Endothelial cell of umbilical vein (primary cell): ENCODE measurements around the gene TPST1. TPM values are rescaled to one million over a fixed set of nuclear protein-coding genes. Genes with fewer than 3 reads are reported as not detected.

Experiments
- BruUV-seq: library from RNA; stranded (reverse); fragments of 400-500 nt; replicated peaks from 2 replicates; lab custom pipeline; 2021; lab: Mats Ljungman, UMichigan
- CTCF ChIA-PET: fragments of 300-600, 350-600 bp; sonication (Branson Sonifier 250); formaldehyde crosslinking; loops from one replicate; lab custom pipeline; 2021; ENCODE audit warnings: antibody characterized with exemption, inconsistent platforms; lab: Charles Lee
- POLR2A ChIA-PET: fragments of 300-600, 350-600 bp; sonication (Branson Sonifier 250); formaldehyde crosslinking; loops from one replicate; lab custom pipeline; 2021; ENCODE audit warnings: antibody characterized with exemption, inconsistent platforms; lab: Charles Lee
- DNase-seq: peaks from one replicate; pipeline ENCODE4 v3.0.0-alpha.2; 2011; ENCODE audit warnings: low read depth, low spot score
- FAIRE-seq: peaks from 2 replicates; lab custom pipeline; 2011; peaks lifted over from hg19 to GRCh38; lab: Jason Lieb, UNC
- H2AFZ ChIP-seq: 2 replicates; pipeline ENCODE4 v1.6.0; 2012; ENCODE audit warnings: low read depth, low read length, control low read depth, inconsistent platforms
- H3K27ac ChIP-seq: 2 replicates; pipeline ENCODE4 v1.5.1; 2011; ENCODE audit warnings: low read depth, mild to moderate bottlenecking, control low read depth, low read length, moderate library complexity; ENCODE audit not compliant: insufficient read depth
- H3K27me3 ChIP-seq, 2 experiments: 2 replicates each; pipeline versions ENCODE4 v1.6.0 to v1.6.1; 2011; ENCODE audit warnings: low read length in 2 of 2, mixed read lengths in 1 of 2; ENCODE audit not compliant: control insufficient read depth in 2 of 2, insufficient read depth in 2 of 2
- H3K36me3 ChIP-seq, 2 experiments: 2 replicates in 1 of 2; 3 replicates in 1 of 2; pipeline ENCODE4 v1.5.1; 2011; ENCODE audit warnings: low read length in 2 of 2, mild to moderate bottlenecking in 1 of 2, moderate library complexity in 1 of 2; ENCODE audit not compliant: control insufficient read depth in 2 of 2, insufficient read depth in 2 of 2; ENCODE audit errors: extremely low read depth in 1 of 2
- H3K4me1 ChIP-seq: 3 replicates; pipeline ENCODE4 v1.5.1; 2011; ENCODE audit warnings: mild to moderate bottlenecking, low read length; ENCODE audit not compliant: control insufficient read depth, insufficient read depth; ENCODE audit errors: extremely low read depth
- H3K4me2 ChIP-seq: 2 replicates; pipeline ENCODE4 v1.6.1; 2011; ENCODE audit warnings: low read length, control low read depth, mixed read lengths; ENCODE audit not compliant: insufficient read depth
- H3K4me3 ChIP-seq, 3 experiments: fragments of 200-600 bp in 1 of 3; sonication (generic), shearing (Covaris generic) in 1 of 3; replicated peaks in 1 of 3; 2 replicates each; pipeline ENCODE4 v1.5.1; 2011 to 2016; ENCODE audit warnings: control low read depth in 3 of 3, low read length in 3 of 3, mild to moderate bottlenecking in 2 of 3, inconsistent platforms in 1 of 3, low read depth in 1 of 3, moderate library complexity in 1 of 3; ENCODE audit not compliant: insufficient read depth in 1 of 3
- H3K79me2 ChIP-seq: 2 replicates; pipeline ENCODE4 v1.6.0; 2012; ENCODE audit warnings: low read length, inconsistent platforms; ENCODE audit not compliant: control insufficient read depth, insufficient read depth
- H3K9ac ChIP-seq: replicated peaks from 2 replicates; pipeline ENCODE3; 2011; ENCODE audit warnings: low read length, control low read depth; ENCODE audit not compliant: insufficient read depth; ENCODE audit errors: extremely low read depth
- H3K9me1 ChIP-seq: replicated peaks from 3 replicates; pipeline ENCODE4 v1.6.0; 2011; ENCODE audit warnings: mild to moderate bottlenecking, low read length; ENCODE audit not compliant: control insufficient read depth, insufficient read depth; ENCODE audit errors: extremely low read depth
- H3K9me3 ChIP-seq: replicated peaks from 2 replicates; pipeline ENCODE4 v1.5.1; 2012; ENCODE audit warnings: low read length, inconsistent platforms; ENCODE audit not compliant: control insufficient read depth, insufficient read depth
- H4K20me1 ChIP-seq: replicated peaks from 2 replicates; pipeline ENCODE3; 2011; ENCODE audit warnings: mild to moderate bottlenecking, low read length; ENCODE audit not compliant: control insufficient read depth, insufficient read depth; ENCODE audit errors: extremely low read depth
- EZH2 ChIP-seq: IDR thresholded peaks from 2 replicates; pipeline ENCODE4 v1.6.1; 2012; ENCODE audit warnings: borderline replicate concordance, low read depth, mild to moderate bottlenecking, moderate library complexity, low read length, inconsistent platforms; ENCODE audit not compliant: severe bottlenecking
- FOS ChIP-seq: IDR thresholded peaks from 2 replicates; pipeline ENCODE4 v1.6.1; 2011; ENCODE audit warnings: mild to moderate bottlenecking, low read length, moderate library complexity, borderline replicate concordance; ENCODE audit not compliant: insufficient read depth
- GATA2 ChIP-seq: IDR thresholded peaks from 2 replicates; pipeline ENCODE4 v1.7.0; 2011; ENCODE audit warnings: low read depth, mild to moderate bottlenecking, moderate library complexity, mixed read lengths, low read length; ENCODE audit not compliant: insufficient read length, insufficient read depth
- JUN ChIP-seq: IDR thresholded peaks from 2 replicates; pipeline ENCODE4 v1.6.1; 2011; ENCODE audit warnings: borderline replicate concordance, low read depth; ENCODE audit not compliant: insufficient read length, insufficient read depth
- MYC ChIP-seq: IDR thresholded peaks from one replicate; pipeline ENCODE4 v1.6.1; 2011; ENCODE audit warnings: mild to moderate bottlenecking, low read depth, low read length
- POLR2A ChIP-seq: IDR thresholded peaks from 2 replicates; pipeline ENCODE4 v1.6.1; 2012; ENCODE audit warnings: low read depth, mild to moderate bottlenecking, control low read depth, low read length
- POLR2AphosphoS5 ChIP-seq: IDR thresholded peaks from 2 replicates; pipeline ENCODE4 v1.6.1; 2012; ENCODE audit warnings: low read depth, mild to moderate bottlenecking, control low read depth, low read length, moderate library complexity; ENCODE audit not compliant: insufficient read depth
- dilution Hi-C: fragments of 300-500 bp; cut with MboI; formaldehyde crosslinking; loops from one replicate; pipeline ENCODE4 v1.15.0; 2019; ENCODE audit warnings: low sequenced_read_pairs; ENCODE audit not compliant: extremely low pct_ligation_motif_present
- intact Hi-C: fragments of 100-400 bp; cut with micrococcal nuclease; formaldehyde crosslinking; loops from one replicate; pipeline ENCODE4 v1.10.0; 2022
- polyA plus RNA-seq, 4 experiments: library from polyadenylated mRNA; depleted of rRNA in 3 of 4; stranded (reverse) in 3 of 4; unstranded in 1 of 4; fragments of >200 nt; gene quantifications; 2 replicates each; pipeline versions ENCODE4 v1.2.1 to v1.2.3, GENCODE V29; 2011 to 2012; ENCODE audit warnings: missing spikeins in 1 of 4
- total RNA-seq: library from RNA; stranded (reverse); gene quantifications from 2 replicates; pipeline ENCODE4 v1.2.3, GENCODE V29; 2021
- TF ChIP-seq, protein P1 (sequence below): IDR thresholded peaks from 2 replicates; pipeline ENCODE4 v1.6.1; 2011; ENCODE audit not compliant: insufficient read depth, insufficient read length
- TF ChIP-seq, protein P2 (sequence below), 2 donors: IDR thresholded peaks; 1 replicate in 1 of 2; 2 replicates in 1 of 2; pipeline ENCODE4 v1.5.1; 2011; ENCODE audit warnings: low read length in 2 of 2, mild to moderate bottlenecking in 2 of 2, moderate library complexity in 2 of 2, control low read depth in 1 of 2, inconsistent platforms in 1 of 2, low read depth in 1 of 2; ENCODE audit not compliant: insufficient read depth in 1 of 2; ENCODE audit errors: extremely low read depth in 1 of 2

Gene TPST1
- total and polyA plus RNA-seq, 2 donors (not counting 3 experiments of a cell fraction or from before 2014, with no cell fraction given), result 18.7 to 21.0 TPM

DNA sequence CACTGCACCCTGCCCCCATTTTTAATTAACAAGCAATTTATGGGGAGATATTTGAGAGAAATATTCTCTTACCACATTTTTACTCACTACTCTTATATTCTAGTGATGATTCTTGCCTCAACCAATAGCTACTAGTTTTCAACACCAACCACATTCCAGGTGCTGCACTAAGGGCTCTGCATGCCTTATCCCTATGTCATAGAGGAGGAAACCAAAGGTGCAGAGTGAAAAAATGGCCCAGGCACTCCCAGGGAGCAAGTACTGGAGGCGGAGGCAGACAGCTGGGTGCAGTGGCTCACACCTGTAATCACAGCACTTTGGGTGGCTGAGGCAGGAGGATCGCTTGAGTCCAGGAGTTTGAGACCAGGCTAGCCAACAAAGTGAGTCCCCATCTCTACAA is 35.5 kb upstream of the TPST1 start:
- Histone ChIP-seq H3K27ac (no peak overlapping the region), H3K4me2 (no peak overlapping the region), H3K27me3 (no peaks in the 10 kb centered on the region), H3K4me1 (no peaks in the 10 kb centered on the region), H3K36me3 (no peaks in the 10 kb centered on the region), H2AFZ (no peak overlapping the region), H3K9me3 (no peaks in the 10 kb centered on the region), H3K4me3 (no peak overlapping the region), H3K9ac (no peak overlapping the region), H3K79me2 (no peaks in the 10 kb centered on the region), H4K20me1 (no peaks in the 10 kb centered on the region), H3K9me1 (no peaks in the 10 kb centered on the region)
- TF ChIP-seq MYC (no peak), EZH2 (no peak), FOS (no peak), JUN (no peak), POLR2AphosphoS5 (no peak), POLR2A (no peak), GATA2 (no peak)
- TF ChIP-seq, protein P1, sequence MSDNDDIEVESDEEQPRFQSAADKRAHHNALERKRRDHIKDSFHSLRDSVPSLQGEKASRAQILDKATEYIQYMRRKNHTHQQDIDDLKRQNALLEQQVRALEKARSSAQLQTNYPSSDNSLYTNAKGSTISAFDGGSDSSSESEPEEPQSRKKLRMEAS, result no peak
- TF ChIP-seq, protein P2, sequence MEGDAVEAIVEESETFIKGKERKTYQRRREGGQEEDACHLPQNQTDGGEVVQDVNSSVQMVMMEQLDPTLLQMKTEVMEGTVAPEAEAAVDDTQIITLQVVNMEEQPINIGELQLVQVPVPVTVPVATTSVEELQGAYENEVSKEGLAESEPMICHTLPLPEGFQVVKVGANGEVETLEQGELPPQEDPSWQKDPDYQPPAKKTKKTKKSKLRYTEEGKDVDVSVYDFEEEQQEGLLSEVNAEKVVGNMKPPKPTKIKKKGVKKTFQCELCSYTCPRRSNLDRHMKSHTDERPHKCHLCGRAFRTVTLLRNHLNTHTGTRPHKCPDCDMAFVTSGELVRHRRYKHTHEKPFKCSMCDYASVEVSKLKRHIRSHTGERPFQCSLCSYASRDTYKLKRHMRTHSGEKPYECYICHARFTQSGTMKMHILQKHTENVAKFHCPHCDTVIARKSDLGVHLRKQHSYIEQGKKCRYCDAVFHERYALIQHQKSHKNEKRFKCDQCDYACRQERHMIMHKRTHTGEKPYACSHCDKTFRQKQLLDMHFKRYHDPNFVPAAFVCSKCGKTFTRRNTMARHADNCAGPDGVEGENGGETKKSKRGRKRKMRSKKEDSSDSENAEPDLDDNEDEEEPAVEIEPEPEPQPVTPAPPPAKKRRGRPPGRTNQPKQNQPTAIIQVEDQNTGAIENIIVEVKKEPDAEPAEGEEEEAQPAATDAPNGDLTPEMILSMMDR (IDR thresholded peaks at IDR 0.05; ENCODE audit: extremely low read depth in 1 of 2, insufficient read depth in 1 of 2, low read depth in 1 of 2, low read length in 2 of 2), result no peak
- FAIRE-seq (no peak), DNase-seq (no peak)
- intact Hi-C loops, result no loop called here
- POLR2A ChIA-PET, result no interaction called here
- CTCF ChIA-PET, result interaction anchor here (2.2 kb wide), 1 partner anchor 9 kb away, joined by 6 read pairs; no protein-coding TSS in a partner anchor
- dilution Hi-C loops, result no loop called here
- no TSS peak for BruUV-seq
